ENCODE results near the gene DLD. TPM values are rescaled to one million over a fixed set of nuclear protein-coding genes. Genes with fewer than 3 reads are reported as not detected.

The DLD gene
- total and polyA plus RNA-seq, 2 of the 8 experiments (the other 6 are each of a cell fraction or from before 2014, with no cell fraction given) = 63.7 to 88.5 TPM

- Histone ChIP-seq H2BK15ac (ENCODE audit: low read length) (no peak overlapping the region), H3K4me2 (ENCODE audit: insufficient read depth in 1 of 2, low read depth in 2 of 2, low read length in 2 of 2) (no peak overlapping the region), H4K20me1 (replicated peaks in 1 of 2; ENCODE audit: control insufficient read depth in 1 of 2, insufficient read depth in 2 of 2, low read length in 2 of 2) (no peaks in the 10 kb centered on the region), H3K18ac (ENCODE audit: extremely low read depth, low read length) (no peak overlapping the region), H4K8ac (ENCODE audit: extremely low read depth, insufficient read depth, low read length) (no peak overlapping the region), H3K79me1 (ENCODE audit: low read depth, low read length) (no peaks in the 10 kb centered on the region), H3K27ac (ENCODE audit: low read depth, low read length) (no peak overlapping the region), H3K23me2 (ENCODE audit: low read depth, low read length) (no peaks in the 10 kb centered on the region), H2AK5ac (ENCODE audit: low read depth, low read length) (no peak overlapping the region), H3K27me3 (replicated peaks in 1 of 4; ENCODE audit: control insufficient read depth in 3 of 4, extremely low read depth in 1 of 4, insufficient read depth in 3 of 4, low read length in 3 of 4) (no peaks in the 10 kb centered on the region), H2AFZ (ENCODE audit: low read length) (no peak overlapping the region), H3K23ac (ENCODE audit: insufficient read length) (no peak overlapping the region), H3K79me2 (ENCODE audit: control insufficient read depth in 1 of 2, insufficient read depth in 2 of 2, low read length in 2 of 2) (no peaks in the 10 kb centered on the region), H3K9me3 (ENCODE audit: insufficient read depth in 2 of 2, low read depth in 1 of 2, low read length in 1 of 2) (peaks cover 3% of the 10 kb centered on the region in 2 experiments; a peak in 1 of 4 replicates), H2BK20ac (ENCODE audit: low read length) (no peak overlapping the region), H3K14ac (ENCODE audit: insufficient read length) (no peak overlapping the region), H2BK5ac (ENCODE audit: low read depth, low read length) (no peak overlapping the region), H2BK12ac (ENCODE audit: low read depth, low read length) (no peak overlapping the region), H4K91ac (replicated peaks; ENCODE audit: insufficient read length, low read length) (no peak overlapping the region), H3K4me1 (replicated peaks in 1 of 4; ENCODE audit: control insufficient read depth in 3 of 4, insufficient read depth in 4 of 4, low read length in 3 of 4) (no peaks in the 10 kb centered on the region), H3K56ac (replicated peaks; ENCODE audit: insufficient read length, low read depth, low read length) (no peak overlapping the region), H3K4me3 (ENCODE audit: extremely low read depth in 1 of 4, insufficient read depth in 2 of 4, low read depth in 3 of 4, low read length in 4 of 4) (no peak overlapping the region), H3K4ac (replicated peaks; ENCODE audit: insufficient read length, low read depth, low read length) (no peak overlapping the region), H4K5ac (ENCODE audit: insufficient read length, low read depth, low read length) (no peak overlapping the region), H3K36me3 (ENCODE audit: control insufficient read depth in 2 of 4, insufficient read depth in 4 of 4, low read length in 3 of 4) (no peaks in the 10 kb centered on the region), H3K9ac (replicated peaks in 1 of 4; ENCODE audit: extremely low read depth in 1 of 4, low read depth in 3 of 4, low read length in 3 of 4) (no peak overlapping the region), H2BK120ac (replicated peaks; ENCODE audit: low read depth, low read length) (no peak overlapping the region)
- POLR2A ChIA-PET (ENCODE audit: partially characterized antibody) = no interaction called here
- FAIRE-seq = no peak
- WGBS, 2 experiments (ENCODE audit: extremely low coverage in 1 of 2, insufficient coverage in 1 of 2, insufficient read length in 1 of 2, insufficient replicate concordance in 2 of 2, low coverage in 1 of 2, low lambda C conversion rate in 2 of 2, missing lambda C conversion rate in 1 of 2) = 79% methylated on average over 3 of the region's 3 CpGs; no CpG with 5 or more reads in 1 of the 2 experiments
- CTCF ChIA-PET (ENCODE audit: partially characterized antibody) = interaction anchor here (0.7 kb wide), 1 partner anchor 8 kb away, joined by 3 read pairs; no protein-coding TSS in a partner anchor
- DNase-seq (ENCODE audit: low read depth in 1 of 2, low spot score in 2 of 2) = no peak
- TF ChIP-seq CTBP2 (IDR thresholded peaks at IDR 0.05; ENCODE audit: borderline replicate concordance, insufficient read depth, insufficient read length, low read length) (no peak), SP2 (IDR thresholded peaks at IDR 0.05; ENCODE audit: low read length) (no peak), CEBPB (IDR thresholded peaks at IDR 0.05; ENCODE audit: low read depth, low read length) (no peak), SIX5 (IDR thresholded peaks at IDR 0.05; ENCODE audit: low read depth, low read length) (no peak)
- TF ChIP-seq, protein P1, sequence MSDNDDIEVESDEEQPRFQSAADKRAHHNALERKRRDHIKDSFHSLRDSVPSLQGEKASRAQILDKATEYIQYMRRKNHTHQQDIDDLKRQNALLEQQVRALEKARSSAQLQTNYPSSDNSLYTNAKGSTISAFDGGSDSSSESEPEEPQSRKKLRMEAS (IDR thresholded peaks at IDR 0.05) = no peak
Observed at GRCh38 chr7:107842213-107842612, 48.8 kb upstream of the DLD start.

Data from H1 (cell line).